B cell (primary cell): ENCODE measurements around the gene OGG1.

Source experiments
- EZH2 ChIP-seq: IDR thresholded peaks from 2 replicates; pipeline ENCODE4 v1.6.1; 2012; ENCODE audit warnings: borderline replicate concordance, low read depth, mild to moderate bottlenecking, moderate library complexity, low read length; ENCODE audit not compliant: insufficient read depth, poor library complexity, severe bottlenecking
- TF ChIP-seq, protein P1 (sequence below): fragments of 200-600 bp; IDR thresholded peaks from one replicate; pipeline ENCODE4 v1.8.0; 2022; ENCODE audit warnings: antibody characterized with exemption, mild to moderate bottlenecking

DNA sequence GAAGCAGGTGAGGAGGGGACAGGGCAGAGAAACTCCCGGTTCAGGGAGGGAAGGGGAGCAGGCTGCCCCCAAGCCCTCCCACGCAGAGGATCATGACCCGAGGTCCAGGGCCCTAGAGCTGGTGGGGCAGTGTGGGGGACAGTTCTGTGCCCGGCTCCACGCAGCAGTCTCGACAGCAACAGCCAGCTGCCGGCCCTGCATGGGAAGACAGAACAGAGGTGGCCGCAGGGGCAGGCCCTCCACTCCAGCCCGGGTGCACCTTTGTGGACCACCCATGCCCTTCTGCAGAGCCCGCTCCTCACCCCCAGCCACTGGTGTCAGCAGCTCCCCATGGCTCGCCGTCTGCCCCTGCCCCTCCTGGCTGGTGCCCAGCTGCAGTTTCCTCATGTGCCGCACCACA, 7.7 kb downstream of the OGG1 start:
- TF ChIP-seq, protein P1, sequence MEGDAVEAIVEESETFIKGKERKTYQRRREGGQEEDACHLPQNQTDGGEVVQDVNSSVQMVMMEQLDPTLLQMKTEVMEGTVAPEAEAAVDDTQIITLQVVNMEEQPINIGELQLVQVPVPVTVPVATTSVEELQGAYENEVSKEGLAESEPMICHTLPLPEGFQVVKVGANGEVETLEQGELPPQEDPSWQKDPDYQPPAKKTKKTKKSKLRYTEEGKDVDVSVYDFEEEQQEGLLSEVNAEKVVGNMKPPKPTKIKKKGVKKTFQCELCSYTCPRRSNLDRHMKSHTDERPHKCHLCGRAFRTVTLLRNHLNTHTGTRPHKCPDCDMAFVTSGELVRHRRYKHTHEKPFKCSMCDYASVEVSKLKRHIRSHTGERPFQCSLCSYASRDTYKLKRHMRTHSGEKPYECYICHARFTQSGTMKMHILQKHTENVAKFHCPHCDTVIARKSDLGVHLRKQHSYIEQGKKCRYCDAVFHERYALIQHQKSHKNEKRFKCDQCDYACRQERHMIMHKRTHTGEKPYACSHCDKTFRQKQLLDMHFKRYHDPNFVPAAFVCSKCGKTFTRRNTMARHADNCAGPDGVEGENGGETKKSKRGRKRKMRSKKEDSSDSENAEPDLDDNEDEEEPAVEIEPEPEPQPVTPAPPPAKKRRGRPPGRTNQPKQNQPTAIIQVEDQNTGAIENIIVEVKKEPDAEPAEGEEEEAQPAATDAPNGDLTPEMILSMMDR, result no peak
- no peak for TF ChIP-seq EZH2
